Peyer's patch (tissue), 4 donors: Measurements from ENCODE around the gene AMTN.

Experiments used
- CTCF ChIP-seq, 6 experiments: fragments of 450-650 bp in 4 of 6; fragments of 200-600 bp in 2 of 6; sonication (generic) in 1 of 6; IDR thresholded peaks; one replicate each; pipeline ENCODE4 v1.5.1; 2017 to 2019; ENCODE audit warnings: antibody characterized with exemption in 6 of 6, mild to moderate bottlenecking in 3 of 6, moderate library complexity in 1 of 6
- POLR2A ChIP-seq, 2 donors: fragments of 450-650 bp; IDR thresholded peaks; one replicate each; pipeline ENCODE4 v1.5.1; 2017; ENCODE audit warnings: antibody characterized with exemption in 2 of 2, mild to moderate bottlenecking in 2 of 2, moderate library complexity in 2 of 2

DNA sequence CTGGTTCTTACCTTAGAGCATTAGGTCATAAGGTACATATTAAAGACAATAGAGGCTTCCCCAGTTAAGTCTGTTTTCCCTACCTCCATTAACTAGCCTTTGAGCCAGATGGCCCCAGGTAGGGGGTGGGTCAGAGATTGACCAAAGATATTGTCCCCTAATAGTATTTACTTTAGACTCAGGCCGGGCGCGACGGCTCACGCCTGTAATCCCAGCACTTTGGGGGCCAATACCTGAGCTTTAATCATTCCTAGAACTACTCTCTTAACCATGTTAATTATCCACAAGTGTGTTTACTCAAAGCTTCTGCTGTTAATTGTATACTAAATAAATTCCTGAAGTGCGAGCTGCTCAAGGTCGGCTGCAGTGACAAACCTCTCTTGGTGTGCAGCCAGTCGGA lies 45.7 kb downstream of the AMTN start:
- TF ChIP-seq CTCF (IDR thresholded peaks at IDR 0.05) (no peak), POLR2A (IDR thresholded peaks at IDR 0.05) (no peak)
